Right ventricle myocardium superior (tissue), 1 donor: Measurements from ENCODE around the gene SENP7. TPM values are rescaled to one million over a fixed set of nuclear protein-coding genes. Genes with fewer than 3 reads are reported as not detected.
"Not testable (repeated sequence)": the region's sequence is repeated elsewhere in the genome, so short reads cannot be mapped to it uniquely, and the experiment has no call there.

Experiments
- ATAC-seq: fragments of 200-7000 bp; cut with Tn5 transposase; one replicate; pipeline ENCODE4 v1.9.1; 2020; ENCODE audit warnings: mild to moderate bottlenecking; ENCODE audit not compliant: poor library complexity
- DNase-seq: peaks from one replicate; pipeline ENCODE4 v3.0.0-alpha.2; 2020
- intact Hi-C: fragments of 100-400 bp; cut with DNase I; formaldehyde crosslinking; loops from one replicate; pipeline ENCODE4 v1.11.2; 2022
- long read RNA-seq: library from polyadenylated mRNA; unstranded; transcript quantifications from one replicate; pipeline ENCODE4 v2.0.0, GENCODE V29; 2021
- total RNA-seq: library from RNA; stranded (reverse); fragmentation: NEBNext Ultra II Directional; extraction: Animal tissue kit (Norgen Biotek cat#: 25700); gene quantifications from one replicate; pipeline ENCODE4 v1.2.1, GENCODE V29; 2021
- donor health status: DM: no; HTN: yes; CAD: no; lungs with severe emphysema.

The SENP7 gene, protein sequence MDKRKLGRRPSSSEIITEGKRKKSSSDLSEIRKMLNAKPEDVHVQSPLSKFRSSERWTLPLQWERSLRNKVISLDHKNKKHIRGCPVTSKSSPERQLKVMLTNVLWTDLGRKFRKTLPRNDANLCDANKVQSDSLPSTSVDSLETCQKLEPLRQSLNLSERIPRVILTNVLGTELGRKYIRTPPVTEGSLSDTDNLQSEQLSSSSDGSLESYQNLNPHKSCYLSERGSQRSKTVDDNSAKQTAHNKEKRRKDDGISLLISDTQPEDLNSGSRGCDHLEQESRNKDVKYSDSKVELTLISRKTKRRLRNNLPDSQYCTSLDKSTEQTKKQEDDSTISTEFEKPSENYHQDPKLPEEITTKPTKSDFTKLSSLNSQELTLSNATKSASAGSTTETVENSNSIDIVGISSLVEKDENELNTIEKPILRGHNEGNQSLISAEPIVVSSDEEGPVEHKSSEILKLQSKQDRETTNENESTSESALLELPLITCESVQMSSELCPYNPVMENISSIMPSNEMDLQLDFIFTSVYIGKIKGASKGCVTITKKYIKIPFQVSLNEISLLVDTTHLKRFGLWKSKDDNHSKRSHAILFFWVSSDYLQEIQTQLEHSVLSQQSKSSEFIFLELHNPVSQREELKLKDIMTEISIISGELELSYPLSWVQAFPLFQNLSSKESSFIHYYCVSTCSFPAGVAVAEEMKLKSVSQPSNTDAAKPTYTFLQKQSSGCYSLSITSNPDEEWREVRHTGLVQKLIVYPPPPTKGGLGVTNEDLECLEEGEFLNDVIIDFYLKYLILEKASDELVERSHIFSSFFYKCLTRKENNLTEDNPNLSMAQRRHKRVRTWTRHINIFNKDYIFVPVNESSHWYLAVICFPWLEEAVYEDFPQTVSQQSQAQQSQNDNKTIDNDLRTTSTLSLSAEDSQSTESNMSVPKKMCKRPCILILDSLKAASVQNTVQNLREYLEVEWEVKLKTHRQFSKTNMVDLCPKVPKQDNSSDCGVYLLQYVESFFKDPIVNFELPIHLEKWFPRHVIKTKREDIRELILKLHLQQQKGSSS
- total RNA-seq = 8.4 TPM
- long read RNA-seq, full-length matches to known transcripts = 2 of 3 reads
- long read RNA-seq, partial matches to known transcripts = 0 of 3 reads
- long read RNA-seq, other reads (novel, unspliced or antisense) = 1 of 3 reads

GRCh38 chr3:101512646-101513418, at the start of gene SENP7:
Gene SENP7 (minus strand): TSS chr3:101513212. CDS start chr3:101513130, 82 bp downstream.
- intact Hi-C loops = no loop called here
- ATAC-seq = peak; percentile 96
- DNase-seq = peak; percentile 93

DNA sequence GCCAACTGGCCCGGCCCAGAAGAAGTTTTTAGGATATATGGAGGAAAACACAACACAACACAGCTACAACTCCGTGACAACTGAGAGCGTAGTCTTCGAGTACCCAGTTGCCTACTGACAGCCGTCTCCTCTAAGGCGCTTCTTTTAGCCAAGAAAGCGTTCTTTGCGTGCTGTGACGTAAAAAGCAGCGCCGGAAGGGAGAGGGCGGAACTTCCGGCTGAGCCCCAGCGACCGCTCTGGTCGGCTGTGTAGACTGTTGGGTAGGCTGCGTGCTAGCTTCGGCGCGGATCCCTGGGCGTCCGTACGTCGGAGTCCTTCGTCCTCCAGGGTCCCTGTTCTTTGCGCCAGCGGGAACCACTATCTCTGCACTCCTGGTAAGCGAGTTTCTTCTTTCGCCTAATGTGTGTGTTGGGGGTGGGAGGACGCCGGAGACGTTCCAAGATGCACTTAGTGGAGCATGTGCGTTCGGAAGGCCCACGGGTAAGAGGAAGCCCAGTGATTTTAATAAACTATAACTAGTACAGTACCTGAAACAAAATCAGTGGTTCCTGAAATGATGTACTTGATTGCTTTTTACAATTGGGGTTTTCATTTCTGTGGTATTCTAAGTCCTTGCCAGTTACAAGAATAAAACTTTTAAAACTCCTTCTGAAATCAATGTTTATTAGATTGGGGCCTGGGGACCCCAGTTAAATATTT, 48.8 kb upstream of the SENP7 start, which contains the start of gene TRMT10C:
Gene TRMT10C, plus strand, starts transcription at position 239 of the 699 bp plus-strand sequence. CDS start 2,914 bp downstream, outside the sequence.
- intact Hi-C loops = no loop called here
- ATAC-seq (peak; percentile 99), DNase-seq (peak; percentile 95)

DNA sequence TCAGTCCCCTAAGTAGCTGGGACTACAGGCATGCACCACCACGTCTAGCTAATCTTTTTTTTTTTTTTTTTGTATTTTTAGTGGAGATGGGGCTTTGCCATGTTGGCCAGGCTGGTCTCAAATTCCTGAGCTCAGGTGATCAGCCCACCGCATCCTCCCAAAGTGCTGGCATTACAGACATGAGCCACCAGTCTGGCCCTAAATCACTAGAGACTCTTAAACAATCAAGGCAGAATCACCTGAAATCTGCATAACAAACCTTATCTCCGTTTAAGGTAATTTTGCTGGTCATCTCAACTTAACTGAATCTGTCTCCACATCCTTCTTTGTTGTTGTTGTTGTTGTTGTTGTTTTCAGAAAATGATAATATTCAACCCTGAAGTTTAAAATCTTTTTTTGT, 43.1 kb upstream of the SENP7 start:
- ATAC-seq (no peak), DNase-seq (no peak)
- intact Hi-C loops = no loop called here

- DNase-seq, ATAC-seq, intact Hi-C loops: not testable (repeated sequence)
Observed at GRCh38 chr3:101553381-101553780, 40.4 kb upstream of the SENP7 start.

- ATAC-seq, intact Hi-C loops, DNase-seq: not testable (repeated sequence)
Observed at GRCh38 chr3:101551359-101552081, 38.5 kb upstream of the SENP7 start.

- intact Hi-C loops = no loop called here
- DNase-seq (no peak), ATAC-seq (peak; percentile 48)
Observed at GRCh38 chr3:101549473-101549872, 36.5 kb upstream of the SENP7 start.

GRCh38 chr3:101548527-101549105, 35.6 kb upstream of the SENP7 start:
- DNase-seq (no peak), ATAC-seq (no peak)
- intact Hi-C loops = no loop called here

DNA sequence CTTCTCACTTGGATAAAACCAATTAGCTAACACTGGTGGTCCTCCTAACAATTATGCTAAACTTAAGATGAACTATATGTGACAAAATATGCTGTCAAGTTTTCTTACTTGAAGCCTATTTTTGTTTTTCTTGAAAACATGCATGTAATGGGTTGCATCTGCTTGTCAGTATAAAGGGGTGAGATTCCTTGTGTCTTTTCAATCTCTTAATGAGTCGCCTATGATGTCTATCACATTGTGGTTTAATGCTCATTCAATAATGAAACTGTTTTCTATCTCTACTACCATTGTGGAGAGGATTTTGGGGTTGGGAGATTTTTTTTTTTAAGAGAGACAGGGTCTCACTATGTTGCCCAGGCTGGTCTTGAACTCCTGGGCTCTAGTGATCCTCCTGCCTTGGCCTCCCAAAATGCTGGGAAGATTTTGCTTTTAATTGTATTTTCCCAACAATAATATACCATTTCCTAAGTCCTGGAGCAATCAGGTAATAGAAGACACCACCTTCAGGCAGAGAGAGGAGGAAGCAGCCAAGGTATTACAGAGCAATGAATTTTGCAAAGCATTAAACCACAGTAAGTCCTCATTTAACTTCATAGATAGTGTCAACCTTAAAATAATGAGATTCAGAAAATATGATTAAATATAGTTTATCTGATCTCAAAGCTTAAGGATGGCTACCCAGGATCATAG, 31.3 kb upstream of the SENP7 start:
- DNase-seq = no peak
- ATAC-seq = no peak
- intact Hi-C loops = no loop called here

- intact Hi-C loops = no loop called here
- ATAC-seq (no peak), DNase-seq (no peak)
Observed at GRCh38 chr3:101542957-101543356, 29.9 kb upstream of the SENP7 start.

DNA sequence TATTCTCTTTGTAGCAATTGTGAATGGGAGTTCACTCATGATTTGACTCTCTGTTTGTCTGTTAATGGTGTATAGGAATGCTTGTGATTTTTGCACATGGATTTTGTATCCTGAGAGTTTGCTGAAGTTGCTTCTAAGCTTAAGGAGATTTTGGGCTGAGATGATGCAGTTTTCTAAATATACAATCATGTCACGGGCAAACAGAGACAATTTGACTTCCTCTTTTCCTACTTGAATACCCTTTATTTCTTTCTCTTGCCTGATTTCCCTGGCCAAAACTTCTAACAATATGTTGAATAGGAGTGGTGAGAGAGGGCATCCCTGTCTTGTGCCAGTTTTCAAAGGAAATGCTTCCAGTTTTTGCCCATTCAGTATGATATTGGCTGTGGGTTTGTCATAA, 23.9 kb upstream of the SENP7 start:
- DNase-seq, ATAC-seq, intact Hi-C loops: not testable (repeated sequence)

GRCh38 chr3:101536266-101536665, 23.3 kb upstream of the SENP7 start:
- DNase-seq (no peak), ATAC-seq (no peak)
- intact Hi-C loops = no loop called here

DNA sequence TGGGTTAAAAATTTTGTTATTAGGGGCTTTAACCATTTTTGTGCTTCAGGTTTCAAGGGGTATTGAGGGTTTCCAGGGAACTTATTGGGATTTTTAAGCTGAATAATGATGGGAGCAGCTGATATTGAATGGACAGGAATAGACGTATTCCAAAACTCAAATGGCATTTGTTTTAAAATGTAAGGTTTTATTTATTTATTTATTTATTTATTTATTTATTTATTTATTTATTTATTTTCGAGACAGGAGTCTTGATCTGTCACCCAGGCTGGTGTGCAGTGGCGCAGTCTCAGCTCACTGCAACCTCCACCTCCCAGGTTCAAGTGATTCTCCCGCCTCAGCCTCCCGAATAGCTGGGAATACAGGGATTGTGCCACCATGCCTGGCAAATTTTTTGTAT, 22.2 kb upstream of the SENP7 start:
- DNase-seq (no peak), ATAC-seq (no peak)
- intact Hi-C loops = no loop called here

DNA sequence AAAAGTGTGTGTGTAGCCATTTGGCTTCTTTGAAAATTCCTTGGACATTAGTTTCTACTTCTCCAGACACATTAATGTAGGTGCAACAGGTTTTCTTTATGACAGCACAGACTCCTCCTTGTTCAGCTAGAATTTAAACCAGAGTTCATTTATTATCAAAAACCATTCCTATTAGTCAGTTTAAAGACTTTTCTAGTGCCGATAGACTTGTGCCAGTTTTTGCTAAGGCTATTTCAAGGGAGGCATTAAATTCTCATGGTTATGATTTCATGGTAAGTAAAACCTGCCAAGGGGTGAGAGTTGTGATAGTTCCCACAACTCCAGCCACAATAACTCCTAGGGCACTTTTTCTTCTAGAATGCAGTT, 20.6 kb upstream of the SENP7 start:
- intact Hi-C loops = no loop called here
- DNase-seq (no peak), ATAC-seq (no peak)

DNA sequence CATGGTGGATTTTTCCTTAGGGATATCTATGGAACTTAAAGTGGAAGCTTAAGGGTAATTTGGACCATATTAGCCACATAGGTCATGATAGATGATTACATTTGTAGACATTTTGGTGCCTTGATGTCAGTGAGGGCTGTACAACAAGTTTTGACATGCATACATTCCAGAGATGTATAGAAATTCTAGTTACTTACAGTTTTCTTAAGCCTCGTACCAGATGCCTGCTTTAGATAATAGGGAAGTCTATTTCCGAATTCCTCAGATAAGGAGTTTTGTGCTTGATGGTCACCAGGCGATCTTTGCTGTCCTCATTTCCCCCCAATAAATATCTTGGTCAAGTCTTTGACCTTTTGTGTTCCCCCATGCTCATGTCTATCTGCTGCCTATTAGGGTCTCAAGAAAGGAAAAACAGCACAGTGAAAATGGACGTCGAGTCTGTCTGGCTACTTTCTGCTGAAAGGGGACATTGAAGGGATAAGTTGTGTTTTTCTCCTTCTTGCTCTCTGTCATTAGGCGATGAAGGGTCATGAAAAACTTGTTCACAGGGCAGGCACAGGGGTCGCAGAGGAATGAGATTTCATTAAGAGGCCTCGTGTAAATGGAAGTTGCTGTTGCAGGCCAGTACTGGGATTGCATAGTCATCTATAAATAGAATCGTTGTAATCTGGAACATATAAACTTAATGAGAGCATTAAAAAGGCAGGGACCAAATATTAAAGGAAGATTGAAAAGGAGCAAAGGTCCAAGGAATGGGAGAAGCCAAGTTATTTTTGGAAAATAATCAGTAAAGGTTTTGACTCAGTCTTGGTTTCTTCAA, 20.0 kb upstream of the SENP7 start:
- no peak for DNase-seq
- intact Hi-C loops = no loop called here
- no peak for ATAC-seq

GRCh38 chr3:101531473-101532086, 18.6 kb upstream of the SENP7 start:
- ATAC-seq (no peak), DNase-seq (no peak)
- intact Hi-C loops = no loop called here
